Heart left ventricle (tissue), 16 donors: ENCODE results near the gene ARHGAP26. TPM values are rescaled to one million over a fixed set of nuclear protein-coding genes. Genes with fewer than 3 reads are reported as not detected.
"Not testable (repeated sequence)": the region's sequence is repeated elsewhere in the genome, so short reads cannot be mapped to it uniquely, and the experiment has no call there.

ENCODE experiments used
- ATAC-seq, 4 donors: fragments of 200-7000 bp; cut with Tn5 transposase; one replicate each; pipeline ENCODE4 v1.9.1; 2020 to 2022; ENCODE audit warnings: moderate library complexity in 4 of 4, mild to moderate bottlenecking in 3 of 4, moderate number of reproducible peaks in 1 of 4
- DNase-seq, 5 donors: peaks; one replicate each; pipeline ENCODE4 v3.0.0-alpha.2; 2020
- H3K27ac ChIP-seq, 12 donors: fragments of 200-600 bp; sonication (generic) in 4 of 12; one replicate each; pipeline versions ENCODE4 v1.5.0 to v1.8.0; 2016 to 2022; ENCODE audit warnings: mild to moderate bottlenecking in 2 of 12
- H3K27me3 ChIP-seq, 9 donors: fragments of 200-600 bp; sonication (generic) in 2 of 9; one replicate each; pipeline versions ENCODE4 v1.5.1 to v1.8.0; 2016 to 2022; ENCODE audit warnings: mild to moderate bottlenecking in 3 of 9
- H3K36me3 ChIP-seq, 9 donors: fragments of 200-600 bp; sonication (generic) in 2 of 9; one replicate each; pipeline versions ENCODE4 v1.5.0 to v1.8.0; 2018 to 2022; ENCODE audit warnings: mild to moderate bottlenecking in 2 of 9
- H3K4me1 ChIP-seq, 12 donors: fragments of 200-600 bp; sonication (generic) in 4 of 12; one replicate each; pipeline versions ENCODE4 v1.5.0 to v1.8.0; 2016 to 2022; ENCODE audit warnings: mild to moderate bottlenecking in 3 of 12
- H3K4me3 ChIP-seq, 12 donors: fragments of 200-600 bp; sonication (generic) in 4 of 12; one replicate each; pipeline versions ENCODE4 v1.5.0 to v1.8.0; 2017 to 2022; ENCODE audit warnings: mild to moderate bottlenecking in 9 of 12, moderate library complexity in 4 of 12
- H3K9me3 ChIP-seq, 12 donors: fragments of 200-600 bp; sonication (generic) in 4 of 12; one replicate each; pipeline versions ENCODE4 v1.5.0 to v1.8.0; 2016 to 2022; ENCODE audit warnings: mild to moderate bottlenecking in 1 of 12
- CTCF ChIP-seq, 12 donors: fragments of 200-600 bp; sonication (generic) in 4 of 12; IDR thresholded peaks; one replicate each; pipeline versions ENCODE4 v1.5.0 to v1.8.0; 2018 to 2022; ENCODE audit warnings: antibody characterized with exemption in 12 of 12, mild to moderate bottlenecking in 5 of 12
- POLR2A ChIP-seq, 2 donors: fragments of 450-650 bp; IDR thresholded peaks; one replicate each; pipeline ENCODE4 v1.6.1; 2017; ENCODE audit warnings: antibody characterized with exemption in 2 of 2, mild to moderate bottlenecking in 2 of 2, moderate library complexity in 2 of 2
- WGBS, 4 donors: extraction: QIAGEN DNeasy Blood & Tissue Kit in 2 of 4; methylation state at CpG; one replicate each; pipeline versions ENCODE4 v1.1.5 to v1.1.7; 2013 to 2018; 5-methylcytosine and 5-hydroxymethylcytosine counted together
- intact Hi-C, 10 donors: fragments of 100-400 bp; cut with DNase I; formaldehyde crosslinking; loops; one replicate each; pipeline versions ENCODE4 v1.11.1 to v1.14.2; 2022
- polyA plus RNA-seq, 2 donors: library from polyadenylated mRNA; stranded (reverse); fragments of 200-250 nt; gene quantifications; one replicate each; pipeline ENCODE4 v1.2.3, GENCODE V29; 2013
- total RNA-seq, 9 donors: library from RNA; depleted of rRNA in 2 of 9; stranded (reverse); fragments of >200 nt in 2 of 9; fragmentation: NEBNext Ultra II Directional in 3 of 9; extraction: Animal tissue kit (Norgen Biotek cat#: 25700) in 3 of 9; gene quantifications; one replicate each; pipeline versions ENCODE4 v1.1.0 to v1.2.4, GENCODE V29; 2016 to 2023
- donor health status: ischemic (EF 13 %, LVEDD 7.1; RV severe dilation, severe dysfunction).
- donor health status: healthy with polysubstance abuse.
- donor health status: DM: no; HTN: yes; CAD: no.
- donor health status: DM: no; HTN: no; CAD: no.
- donor health status: ischemic (EF 25% LVEDD 6.9; RV normal size, moderate dysfunction).
- donor health status: ischemic (EF 25% LVEDD 5.7; RV mildly dilated, moderate dysfunction).
- donor health status: healthy.
- donor health status: DM: yes; HTN: yes; CAD: no.
- donor health status: ischemic (EF 35%, LVEDD 5.7; RV mildly dilated, moderate dysfunction).
- donor health status: nonischemic (EF 11% LVEDD 7.7; RV severe dilation, severe dysfunction).
- donor health status: DM: yes; HTN: yes; CAD: no.
- donor health status: PGD.
- donor health status: ischemic (EF 29% LVEDD 5.4; RV normal size, mild dysfunction).
- donor health status: nonischemic (EF 23%, LVEDD 6.1; RV moderate dilation, normal function).

Gene ARHGAP26
- total and polyA plus RNA-seq, 11 donors = 11.9 to 52.1 (median 33.7) TPM

GRCh38 chr5:142952229-142952628 lies 182.1 kb downstream of the ARHGAP26 start:
- intact Hi-C loops = no loop called here
- TF ChIP-seq POLR2A (IDR thresholded peaks at IDR 0.05) (no peak), CTCF (IDR thresholded peaks at IDR 0.05) (no peak)
- no peak for ATAC-seq

GRCh38 chr5:142952871-142953270 lies 182.7 kb downstream of the ARHGAP26 start:
- intact Hi-C loops, DNase-seq, H3K9me3 ChIP-seq, H3K27ac ChIP-seq, H3K4me3 ChIP-seq, ATAC-seq, H3K27me3 ChIP-seq, H3K36me3 ChIP-seq: not testable (repeated sequence)
- 87 to 100% (median 96%) methylated on average over 3 of the region's 3 CpGs for WGBS, 4 donors
- H3K4me1 ChIP-seq = peaks cover 0 to 53% (median 22%) of the 10 kb centered on the region in 12 donors

More at GRCh38 chr5:142952229-142952628, 182.1 kb downstream of the ARHGAP26 start:
- no peak overlapping the region for H3K27ac ChIP-seq
- no peaks in the 10 kb centered on the region for H3K9me3 ChIP-seq
- no peak overlapping the region for H3K4me3 ChIP-seq
- H3K4me1 ChIP-seq = peaks cover 0 to 53% (median 21%) of the 10 kb centered on the region in 12 donors
- H3K36me3 ChIP-seq = no peaks in the 10 kb centered on the region
- WGBS, 4 donors = 89 to 95% (median 90%) methylated on average over 3 of the region's 3 CpGs
- no peaks in the 10 kb centered on the region for H3K27me3 ChIP-seq
- no peak for DNase-seq

- peak; percentile 19 to 75 (median 52) for ATAC-seq
- H3K4me1 ChIP-seq = peaks cover 0 to 63% (median 32%) of the 10 kb centered on the region in 12 donors
- no peak overlapping the region for H3K4me3 ChIP-seq
- no peak overlapping the region for H3K27ac ChIP-seq
- intact Hi-C loops = no loop called here
- DNase-seq = no peak
- no peaks in the 10 kb centered on the region for H3K9me3 ChIP-seq
- 71 to 88% (median 79%) methylated on average over 2 of the region's 2 CpGs for WGBS, 4 donors
- TF ChIP-seq POLR2A (IDR thresholded peaks at IDR 0.05) (no peak), CTCF (IDR thresholded peaks at IDR 0.05) (no peak)
- H3K27me3 ChIP-seq = no peaks in the 10 kb centered on the region
- H3K36me3 ChIP-seq = no peaks in the 10 kb centered on the region
Measured at GRCh38 chr5:142954455-142954854, 184.3 kb downstream of the ARHGAP26 start.

GRCh38 chr5:142955628-142956027 lies 185.5 kb downstream of the ARHGAP26 start:
- DNase-seq (no peak), ATAC-seq (no peak)
- Histone ChIP-seq H3K36me3 (no peaks in the 10 kb centered on the region), H3K27me3 (no peaks in the 10 kb centered on the region), H3K27ac (peak overlapping the region in 9 of 12 donors; percentile 3 to 46 (median 17)), H3K4me3 (no peak overlapping the region), H3K4me1 (peaks cover 0 to 68% (median 39%) of the 10 kb centered on the region in 12 donors), H3K9me3 (no peaks in the 10 kb centered on the region)
- WGBS, 4 donors = 67 to 84% (median 77%) methylated on average over 1 of the region's 1 CpG
- TF ChIP-seq CTCF (IDR thresholded peaks at IDR 0.05) = no peak
- TF ChIP-seq POLR2A (IDR thresholded peaks at IDR 0.05) = no peak
- intact Hi-C loops = no loop called here

GRCh38 chr5:142957528-142957927 lies 187.4 kb downstream of the ARHGAP26 start:
- no peak for TF ChIP-seq CTCF (IDR thresholded peaks at IDR 0.05)
- TF ChIP-seq POLR2A (IDR thresholded peaks at IDR 0.05) = no peak
- Histone ChIP-seq H3K27me3 (no peaks in the 10 kb centered on the region), H3K9me3 (no peaks in the 10 kb centered on the region), H3K27ac (peak overlapping the region in 11 of 12 donors; percentile 4 to 60 (median 50)), H3K4me3 (no peak overlapping the region), H3K4me1 (peaks cover 0 to 77% (median 37%) of the 10 kb centered on the region in 12 donors), H3K36me3 (peaks cover 0 to 4% (median 0%) of the 10 kb centered on the region in 9 donors)
- DNase-seq = peak in 2 of 5 donors; percentile 24 to 27
- ATAC-seq = peak in 3 of 4 donors; percentile 75 to 82 (median 82)
- intact Hi-C loops = no loop called here
- WGBS, 4 donors = 43 to 52% (median 49%) methylated on average over 7 of the region's 7 CpGs
